Superior temporal gyrus (tissue), 1 donor: Measurements from ENCODE around the gene ZNF362.
A peak's percentile ranks its signal among the peaks of the same experiment; 100 is the strongest.

Source experiments
- DNase-seq: peaks from one replicate; pipeline ENCODE4 v3.0.0-alpha.2; 2016; ENCODE audit errors: extremely low spot score

The ZNF362 gene

DNA sequence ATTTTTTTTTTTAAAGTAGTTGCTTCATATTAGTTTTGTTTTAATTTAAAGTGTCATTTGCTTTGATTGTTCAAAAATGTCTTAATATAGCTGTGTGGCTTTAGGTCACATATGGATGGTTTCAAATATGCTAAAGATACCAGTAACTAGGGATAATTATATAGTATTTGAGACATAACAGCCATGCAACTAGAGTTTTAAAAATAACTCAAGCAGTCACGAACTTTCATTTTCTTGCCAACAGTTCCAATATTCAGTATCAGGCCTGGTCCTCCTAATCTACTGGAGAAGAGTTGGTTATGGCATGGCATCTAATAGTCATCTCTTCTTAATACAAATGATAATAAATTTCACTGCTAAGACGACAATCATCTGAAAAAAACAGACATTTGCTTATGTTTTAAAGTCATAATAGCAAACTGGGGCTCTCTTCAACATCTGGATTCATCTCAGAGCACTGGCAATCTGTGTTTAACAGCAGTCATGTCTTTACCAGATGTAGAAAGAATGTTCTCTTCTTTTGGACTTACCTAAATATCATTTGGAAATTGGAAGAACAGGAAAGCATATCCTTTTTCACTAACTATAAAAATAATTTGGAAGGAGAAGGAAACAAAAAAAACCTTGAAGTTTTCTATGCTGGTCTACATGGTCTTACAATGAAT is 88.7 kb downstream of the ZNF362 start:
- peak; percentile 31 for DNase-seq

DNA sequence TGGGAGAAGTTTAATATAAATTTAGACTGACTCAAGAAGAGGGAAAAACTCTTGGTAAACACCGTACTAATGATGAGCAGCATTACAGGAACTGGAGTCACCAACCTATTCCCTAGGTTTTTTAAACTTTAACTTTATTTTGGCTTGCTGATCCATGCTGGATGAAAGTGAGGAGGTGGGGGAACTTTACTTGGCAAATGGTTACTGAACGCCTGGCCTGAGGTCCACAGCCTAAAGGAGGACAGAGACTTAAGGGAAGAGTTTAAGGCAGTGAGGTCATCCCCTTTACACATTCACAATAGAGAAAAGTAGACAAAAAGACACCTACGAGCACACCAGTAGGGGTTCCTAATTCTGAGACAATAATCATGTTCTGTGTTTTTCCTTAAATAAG is 90.2 kb downstream of the ZNF362 start:
- DNase-seq, result no peak

DNA sequence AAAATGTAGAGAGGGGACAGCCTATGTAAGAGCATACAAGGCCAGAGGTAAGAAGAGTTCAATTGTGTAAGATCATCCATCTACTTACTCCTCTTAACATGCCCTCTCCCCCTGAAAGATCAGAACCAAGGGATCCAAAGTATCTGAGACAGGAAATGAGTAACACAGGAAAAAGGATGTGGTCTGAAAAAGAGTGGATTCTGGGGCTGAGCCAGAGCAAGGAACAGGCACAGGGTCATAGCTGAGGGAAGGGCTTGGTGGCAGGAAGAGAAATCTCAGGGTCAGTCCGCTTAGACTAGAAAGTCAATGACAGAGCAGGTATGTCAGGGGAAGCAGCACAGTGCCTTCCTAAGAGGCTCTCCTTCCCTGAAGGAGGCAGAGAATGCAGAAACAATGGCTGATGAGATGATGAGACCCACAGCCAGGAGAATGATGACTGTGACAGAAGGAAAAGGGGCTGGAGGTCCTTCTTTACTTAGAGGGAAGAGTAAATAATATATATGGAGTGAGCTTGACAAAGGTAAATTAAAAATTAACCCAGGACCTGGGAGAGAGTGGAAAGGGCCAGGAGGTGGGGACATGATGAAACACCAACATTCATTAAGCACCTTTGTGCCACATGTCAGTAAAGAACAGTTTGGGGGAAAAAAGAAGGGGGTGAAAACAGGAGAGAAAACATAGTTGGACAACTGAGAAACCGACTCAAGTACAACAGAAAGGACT is 90.8 kb downstream of the ZNF362 start:
- peak; percentile 29 for DNase-seq

DNA sequence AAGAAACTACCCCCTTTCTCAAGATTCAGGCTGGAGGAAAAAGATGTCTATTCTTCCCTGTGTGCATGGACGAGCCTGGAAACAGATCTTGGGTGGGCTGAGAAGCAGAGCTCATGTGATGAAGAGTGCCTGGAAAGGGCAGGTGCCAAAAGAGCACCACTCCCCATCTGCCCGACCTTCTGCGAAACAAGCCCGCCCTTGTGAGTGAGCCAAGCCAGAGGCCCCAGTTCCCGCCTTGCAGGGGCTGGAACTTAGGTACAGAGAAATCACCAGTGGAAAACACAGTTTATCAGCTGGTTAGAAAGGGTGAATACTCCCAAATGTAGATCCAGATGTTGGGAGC is 91.3 kb downstream of the ZNF362 start:
- no peak for DNase-seq

DNA sequence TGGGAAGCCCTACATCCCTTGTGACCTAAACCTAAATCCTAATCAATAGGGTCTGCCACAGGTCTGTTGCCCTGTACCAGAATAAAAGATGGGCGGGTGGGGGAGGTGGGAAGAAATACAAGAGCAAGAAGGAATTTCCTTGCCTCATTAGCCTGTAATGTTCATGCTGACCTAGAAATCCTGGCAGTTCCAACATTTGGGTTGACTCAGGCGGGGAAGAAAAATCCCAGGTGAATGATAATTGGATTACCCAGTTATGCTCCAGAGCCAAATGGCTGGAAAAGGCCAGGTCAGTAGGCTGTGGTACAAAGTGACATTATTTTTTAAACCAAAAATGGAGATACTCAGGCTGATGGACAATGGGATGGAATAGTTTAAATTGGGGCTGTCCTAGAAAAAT is 91.9 kb downstream of the ZNF362 start:
- DNase-seq, result no peak

DNA sequence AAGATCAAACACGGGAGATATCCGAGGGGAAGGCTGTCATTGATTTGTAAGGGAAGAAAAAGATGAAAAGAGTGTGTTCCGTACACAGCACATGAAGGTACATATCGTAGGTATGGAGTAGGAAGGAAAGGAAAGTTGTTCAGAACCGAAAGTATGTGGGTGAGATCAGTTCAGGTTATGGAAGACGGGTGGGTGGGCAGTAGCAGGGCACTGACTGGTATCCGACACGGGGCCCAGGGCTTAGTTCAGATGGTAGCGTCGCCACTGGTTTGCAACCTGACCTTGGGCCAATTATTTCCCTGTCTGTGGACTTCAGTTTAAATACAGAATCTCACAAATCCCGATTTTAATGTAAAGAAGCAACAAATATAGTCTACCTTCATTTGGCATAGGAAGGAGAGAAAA is 92.4 kb downstream of the ZNF362 start:
- peak; percentile 70 for DNase-seq

DNA sequence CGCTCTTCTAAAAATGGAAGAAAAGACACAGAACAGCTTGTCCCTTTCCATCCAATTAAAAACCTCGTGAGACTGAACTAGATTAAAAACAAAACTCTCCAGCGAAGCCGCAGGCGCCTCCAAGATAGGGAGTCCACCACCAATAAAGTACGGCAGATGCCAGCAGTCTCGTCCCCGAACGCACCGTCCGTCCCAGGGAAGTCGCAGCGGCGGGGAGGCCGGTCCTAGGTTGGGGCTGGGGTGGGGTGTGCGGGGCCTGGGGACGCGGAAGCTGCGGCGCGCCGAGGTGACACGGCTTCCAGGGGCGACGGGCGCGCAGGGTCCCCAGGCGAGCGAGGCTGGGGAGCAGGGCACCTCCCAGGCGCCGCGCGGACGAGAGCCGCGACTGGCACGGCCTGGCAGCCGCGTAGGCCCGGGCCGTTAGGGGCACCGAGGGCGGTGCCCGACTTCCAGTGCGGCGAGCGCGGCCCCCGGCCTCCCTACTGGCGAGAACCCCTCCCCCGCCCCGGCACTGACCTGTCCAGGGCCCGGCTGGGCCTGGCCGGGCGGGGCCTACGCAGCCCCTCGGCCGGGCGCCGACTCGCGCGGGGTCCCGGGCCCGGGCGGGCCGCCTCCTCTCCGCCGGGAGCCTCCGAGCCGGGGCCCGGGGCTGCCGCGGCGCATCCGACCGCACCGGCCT is 92.9 kb downstream of the ZNF362 start:
- DNase-seq, result no peak

DNA sequence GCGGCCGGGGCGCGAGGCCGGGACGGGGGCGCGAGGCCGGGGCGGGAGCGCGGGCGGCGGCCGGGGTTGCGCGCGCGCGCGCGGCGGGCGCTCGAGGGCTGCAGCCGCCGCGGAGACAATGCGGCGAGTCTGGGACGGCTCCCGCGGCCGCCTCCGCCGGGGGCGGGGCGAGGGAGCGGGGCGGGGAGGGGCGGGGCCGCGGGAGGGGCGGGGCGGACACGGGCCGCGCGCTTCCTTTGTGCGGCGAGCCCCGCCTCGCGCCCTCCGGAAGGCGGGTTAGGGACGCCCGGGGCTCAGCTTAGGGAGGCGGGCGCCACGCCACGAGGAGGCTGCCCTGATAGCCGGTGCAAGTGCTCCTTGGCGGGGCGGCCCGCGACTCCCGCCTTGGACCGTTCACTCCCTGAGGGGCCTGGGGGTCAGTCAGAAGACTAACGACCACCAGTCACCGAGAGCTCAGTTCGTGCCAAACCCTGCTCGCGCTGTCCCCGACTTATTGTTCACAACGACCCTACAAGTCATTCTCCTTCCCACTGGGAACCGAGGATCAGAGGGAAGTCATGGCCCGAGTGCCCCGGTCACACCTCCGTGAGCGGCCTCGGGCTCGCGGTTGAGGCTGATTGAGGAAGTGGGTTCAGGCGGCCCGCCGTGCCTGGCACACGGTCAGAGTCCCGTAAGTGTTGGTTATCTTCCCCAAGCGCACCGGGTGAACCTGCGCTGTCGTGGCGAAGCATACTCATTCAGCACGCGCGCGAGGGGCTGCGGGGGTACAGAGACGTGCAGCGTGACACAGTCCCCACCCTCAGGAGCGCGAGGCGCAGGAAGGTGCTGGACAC is 93.7 kb downstream of the ZNF362 start:
- DNase-seq, result peak; percentile 80
